Femur (tissue), 1 donor: ENCODE measurements around the gene ZNF638.
"Not testable (repeated sequence)": the region's sequence is repeated elsewhere in the genome, so short reads cannot be mapped to it uniquely, and the experiment has no call there.

Experiments used
- DNase-seq: peaks from one replicate; pipeline ENCODE4 v3.0.0-alpha.2; 2017

Gene ZNF638

DNA sequence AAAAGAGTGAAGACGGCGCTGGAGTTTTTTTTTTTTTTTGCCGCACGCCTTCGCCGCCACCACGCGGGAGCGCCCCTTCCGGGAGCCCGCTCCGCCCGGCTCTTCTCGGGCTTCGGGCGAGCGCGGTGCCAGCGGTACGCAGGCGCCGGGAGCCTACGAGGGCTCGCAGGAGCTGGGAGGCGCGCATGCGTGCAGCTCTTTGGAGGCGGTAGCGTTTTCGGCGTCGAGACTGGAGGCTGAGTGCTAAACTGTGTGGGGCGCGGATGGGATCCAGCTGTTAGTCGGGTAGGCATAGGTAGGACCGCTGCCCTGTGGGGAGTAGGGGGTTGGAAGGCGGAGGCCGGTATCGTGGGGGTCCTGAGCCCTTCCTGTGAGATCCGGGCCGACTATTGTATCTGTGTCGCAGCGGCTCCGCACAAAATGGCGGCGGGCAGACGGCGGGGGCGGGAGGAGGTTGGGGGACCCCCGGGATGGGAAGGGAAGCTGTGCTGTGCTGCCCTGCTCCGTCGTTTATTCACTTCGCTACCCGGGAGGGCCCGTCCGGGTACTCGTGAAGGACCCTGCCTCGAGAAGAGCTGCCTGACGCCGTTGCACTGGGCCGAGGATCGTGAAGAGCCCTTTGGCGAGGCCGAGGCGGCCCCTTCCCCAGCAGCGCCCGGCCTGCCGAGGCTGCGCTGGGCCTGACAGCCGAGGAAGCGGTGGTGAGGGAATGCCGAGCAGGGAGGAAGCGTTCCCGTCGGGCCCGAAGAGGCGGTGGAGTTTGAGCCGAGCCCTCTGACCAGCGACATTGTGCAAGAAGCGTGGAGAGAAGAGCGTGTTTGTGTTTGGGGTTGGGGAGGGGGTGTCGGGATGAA lies at the start of gene ZNF638:
Gene ZNF638 (plus strand): TSS at position 202 of the 854 bp plus-strand sequence. CDS start 17,173 bp downstream, outside the sequence.
- DNase-seq, result peak; percentile 95

- no peak for DNase-seq
These were observed 49.6 kb upstream of the ZNF638 start for GRCh38 chr2:71281950-71282349.

GRCh38 chr2:71282493-71282892 lies 49.1 kb upstream of the ZNF638 start:
- no peak for DNase-seq

GRCh38 chr2:71283131-71283530 lies 48.5 kb upstream of the ZNF638 start:
- no peak for DNase-seq

GRCh38 chr2:71285706-71286105 lies 45.9 kb upstream of the ZNF638 start:
- DNase-seq, result no peak

DNA sequence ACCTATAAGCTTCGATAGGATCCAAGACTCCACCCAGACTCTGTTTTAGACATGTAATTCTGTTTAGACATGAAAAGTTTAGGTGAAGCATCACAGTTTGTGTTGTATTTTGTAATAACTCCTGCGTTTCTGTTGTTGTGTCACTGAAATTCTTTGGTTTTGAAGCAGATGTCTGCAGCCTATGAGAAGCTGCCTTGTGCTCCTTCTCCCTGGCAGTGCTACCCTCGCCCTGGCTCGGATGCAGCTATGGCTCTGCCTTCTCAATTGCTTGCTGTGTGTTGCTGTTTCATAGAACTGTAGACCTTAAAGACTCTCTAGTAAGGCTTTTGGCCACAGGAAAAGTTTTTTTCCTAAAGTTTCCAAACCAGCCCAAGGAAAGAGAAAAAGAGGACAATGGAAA lies 40.2 kb upstream of the ZNF638 start:
- no peak for DNase-seq

DNA sequence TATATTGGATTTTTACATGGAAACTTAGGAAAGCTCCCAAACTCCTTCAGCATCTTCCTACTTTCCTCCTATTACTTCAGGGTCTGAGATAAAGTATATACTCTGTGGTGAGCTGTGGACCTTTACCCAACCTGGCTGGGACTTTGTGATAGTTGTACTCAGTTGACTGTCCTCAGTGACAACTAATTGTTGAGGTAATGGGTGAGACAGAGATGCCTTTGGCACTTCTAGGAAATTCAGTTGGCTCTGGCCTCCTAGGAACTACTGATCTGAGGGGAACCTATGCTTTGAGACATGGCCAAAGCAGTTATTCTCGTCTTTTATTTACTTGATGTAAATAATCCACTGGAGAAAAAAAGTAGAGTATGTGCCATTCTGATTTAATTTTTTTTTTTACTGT lies 39.4 kb upstream of the ZNF638 start:
- no peak for DNase-seq

DNA sequence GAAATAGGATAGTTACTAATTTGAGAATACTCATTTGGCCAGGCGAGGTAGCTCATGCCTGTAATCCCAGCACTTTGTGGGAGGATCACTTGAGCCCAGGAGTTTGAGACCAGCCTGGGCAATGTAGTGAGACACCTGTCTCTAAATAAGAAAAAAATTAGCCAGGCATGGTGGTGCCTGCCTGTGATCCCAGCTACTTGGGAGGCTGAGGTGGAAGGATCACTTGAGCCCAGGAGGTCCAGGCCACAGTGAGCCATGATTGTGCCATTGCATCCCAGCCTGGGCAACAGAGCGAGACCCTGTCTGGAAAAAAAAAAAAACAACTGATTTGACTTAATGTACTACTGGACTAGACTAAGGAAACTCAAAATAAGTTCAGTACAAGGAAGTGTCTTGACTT lies 32.7 kb upstream of the ZNF638 start:
- no peak for DNase-seq

- DNase-seq, result no peak
These were observed 32.1 kb upstream of the ZNF638 start for GRCh38 chr2:71299507-71299906.

DNA sequence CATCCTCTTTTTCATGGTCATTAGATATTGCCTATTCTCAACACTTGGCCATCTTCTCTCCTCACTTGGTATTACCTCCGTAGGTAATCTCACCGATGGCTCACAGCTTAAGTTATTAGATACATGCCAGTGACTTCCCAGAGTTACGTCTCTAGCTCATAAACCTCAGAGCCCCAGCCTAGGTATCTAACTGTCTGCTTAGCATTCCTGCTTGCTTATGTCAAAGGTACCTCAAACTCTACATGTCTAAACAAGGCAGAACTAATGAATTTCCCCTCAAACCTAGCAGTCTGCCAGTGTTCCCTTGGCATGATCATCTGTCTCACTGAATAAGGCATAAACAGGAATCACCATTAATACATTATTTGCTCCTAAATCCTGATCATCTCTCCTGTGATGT lies 27.7 kb upstream of the ZNF638 start:
- no peak for DNase-seq

GRCh38 chr2:71306762-71307161 lies 24.8 kb upstream of the ZNF638 start:
- DNase-seq, result peak; percentile 31

DNA sequence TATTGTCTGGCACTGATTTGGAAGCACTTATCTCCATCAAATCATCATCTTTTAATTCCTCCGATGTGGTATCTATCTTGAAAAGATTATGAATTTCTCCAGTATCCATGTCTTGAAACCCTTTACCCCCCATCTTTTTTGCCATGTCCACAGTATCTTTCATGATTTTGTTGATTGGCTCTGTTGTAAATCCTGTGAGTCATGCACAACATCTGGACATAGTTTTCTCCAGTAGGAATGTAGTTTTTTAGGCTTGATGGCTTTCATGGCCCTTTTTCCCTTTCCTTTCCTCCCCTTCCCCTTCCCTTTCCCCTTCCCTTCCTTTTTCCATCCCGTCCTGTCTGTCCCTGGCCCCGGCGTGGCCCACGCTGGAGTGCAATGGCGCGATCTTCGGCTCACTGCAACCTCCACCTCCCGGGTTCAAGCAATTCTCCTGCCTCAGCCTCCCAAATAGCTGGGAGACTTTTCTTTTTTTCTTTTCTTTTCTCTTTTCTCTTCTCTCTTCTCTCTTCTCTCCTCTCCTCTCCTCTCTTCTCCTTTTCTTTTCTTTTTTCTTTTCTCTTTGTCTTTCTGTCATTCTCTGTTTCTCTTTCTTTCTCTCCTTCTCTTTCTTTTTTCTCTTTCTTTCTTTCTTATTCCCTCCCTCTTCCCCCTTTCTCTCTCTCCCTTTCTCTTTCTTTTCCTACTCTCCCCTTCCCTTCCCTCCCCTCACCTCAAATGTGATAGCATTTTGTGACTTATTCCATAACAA lies 18.4 kb upstream of the ZNF638 start:
- DNase-seq, result no peak

DNA sequence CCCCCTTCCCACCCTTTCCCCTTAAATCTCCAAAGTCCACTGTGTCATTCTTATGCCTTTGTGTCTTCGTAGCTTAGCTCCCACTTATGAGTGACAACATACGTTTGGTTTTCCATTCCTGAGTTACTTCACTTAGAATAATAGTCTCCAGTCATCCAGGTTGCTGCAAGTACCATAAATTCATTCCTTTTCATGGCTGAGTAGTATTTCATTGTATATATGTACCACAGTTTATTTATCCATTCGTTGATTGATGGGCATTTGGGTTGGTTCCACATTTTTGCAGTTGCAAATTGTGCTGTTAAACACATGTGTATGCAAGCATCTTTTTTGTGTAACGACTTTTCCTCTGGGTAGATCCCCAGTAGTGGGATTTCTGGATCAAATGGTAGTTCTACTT lies 14.5 kb upstream of the ZNF638 start:
- no peak for DNase-seq

DNA sequence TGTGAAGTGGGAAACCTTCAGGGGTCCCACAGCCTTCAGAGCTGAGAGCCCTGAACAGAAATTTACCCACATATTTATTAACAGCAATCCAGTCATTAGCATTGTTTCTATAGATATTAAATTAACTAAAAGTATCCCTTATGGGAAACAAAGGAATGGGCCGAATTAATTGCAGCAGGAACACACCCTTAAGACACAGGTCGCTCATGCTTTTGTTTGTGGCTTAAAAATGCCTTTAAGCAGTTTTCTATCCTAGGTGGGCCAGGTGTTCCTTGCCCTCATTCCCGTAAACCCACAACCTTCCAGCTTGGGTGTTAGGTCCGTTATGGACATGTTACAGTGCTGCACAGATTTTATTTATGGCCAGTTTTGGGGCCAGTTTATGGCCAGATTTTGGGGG lies 13.7 kb upstream of the ZNF638 start:
- not testable (repeated sequence) for DNase-seq

- DNase-seq, result no peak
These were observed 8.2 kb upstream of the ZNF638 start for GRCh38 chr2:71323386-71323785.

DNA sequence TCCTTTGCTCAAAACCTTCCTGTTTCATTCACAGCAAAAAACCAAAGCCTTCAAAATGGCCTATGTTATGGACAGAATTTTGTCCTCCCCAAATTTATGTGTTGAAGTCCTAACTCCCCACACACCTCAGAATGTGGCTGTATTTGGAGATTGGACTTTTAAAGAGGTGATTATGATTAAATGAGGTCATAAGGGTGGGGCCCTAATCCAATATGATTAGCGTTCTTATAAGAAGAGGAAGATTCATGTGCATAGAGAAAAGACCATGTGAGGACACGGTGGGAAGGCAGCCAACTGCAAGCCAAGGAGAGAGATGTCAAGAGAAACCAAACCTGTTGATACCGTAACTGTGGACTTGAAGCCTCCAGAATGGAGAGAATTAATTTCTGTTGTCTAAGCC lies 4.6 kb upstream of the ZNF638 start:
- no peak for DNase-seq

DNA sequence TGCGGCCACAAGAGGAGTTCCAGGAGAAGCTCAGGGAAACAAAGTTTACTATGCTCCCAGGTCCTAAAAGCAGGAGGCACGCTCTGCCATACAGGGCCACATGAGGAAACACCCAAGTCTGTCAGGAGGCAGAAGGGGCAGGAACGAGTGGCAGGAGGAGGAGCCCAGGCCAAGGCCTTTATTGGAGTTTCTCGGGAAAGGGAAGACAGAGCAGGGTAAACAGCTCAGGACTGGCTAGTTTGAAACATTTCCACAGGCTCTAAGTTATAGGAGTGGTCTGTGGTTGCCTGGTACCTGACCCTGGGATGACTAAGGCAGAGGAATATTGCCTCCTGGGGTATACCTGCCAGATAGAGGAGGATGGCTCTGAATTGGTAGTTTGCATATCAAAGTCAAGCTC lies 3.7 kb upstream of the ZNF638 start:
- no peak for DNase-seq

- DNase-seq, result no peak
These were observed 1.4 kb upstream of the ZNF638 start for GRCh38 chr2:71330155-71330554.

DNA sequence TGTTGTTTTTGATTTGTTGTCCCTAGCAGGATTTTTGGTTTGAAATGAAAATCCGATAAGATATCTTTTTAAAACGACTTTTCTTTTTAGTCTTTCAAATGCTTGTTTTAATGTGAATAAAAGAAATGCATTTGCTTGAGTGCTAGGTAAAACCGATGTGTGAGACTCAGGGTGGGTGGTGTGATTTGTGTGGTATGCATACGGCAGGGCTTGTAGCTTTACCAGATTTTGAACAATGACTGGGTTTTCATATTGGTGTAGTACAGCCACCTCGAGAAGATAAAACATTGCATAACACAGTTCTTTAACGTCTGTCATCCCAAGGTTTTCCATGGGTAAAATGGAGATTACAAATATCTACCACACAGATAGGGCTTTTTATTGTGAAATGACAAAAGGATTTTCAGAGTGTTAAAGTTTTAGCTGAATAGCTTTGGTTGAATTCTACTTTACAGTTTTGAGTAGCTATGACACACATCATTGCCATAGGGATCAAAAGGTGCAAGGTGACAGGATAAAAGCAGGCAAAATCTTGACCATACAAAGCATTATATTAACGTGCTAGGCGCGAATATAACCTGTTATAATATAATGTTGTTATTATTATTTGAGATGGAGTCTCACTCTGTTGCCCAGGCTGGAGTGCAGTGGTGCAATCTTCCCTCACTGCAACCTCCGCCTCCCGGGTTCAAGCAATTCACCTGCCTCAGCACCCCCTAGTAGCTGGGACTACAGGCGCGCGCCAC lies 824 bp upstream of the ZNF638 start:
- no peak for DNase-seq

DNA sequence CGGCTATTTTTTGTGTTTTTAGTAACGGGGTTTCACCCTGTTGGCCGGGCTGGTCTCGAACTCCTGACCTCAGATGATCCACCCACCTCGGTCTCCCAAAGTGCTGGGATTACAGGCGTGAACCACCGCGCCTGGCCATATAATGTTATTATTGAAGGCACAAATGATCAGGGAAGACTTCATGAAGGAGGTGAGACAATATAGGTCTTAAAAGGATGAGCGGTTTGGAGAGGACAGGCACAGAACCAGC lies 326 bp upstream of the ZNF638 start:
- DNase-seq, result not testable (repeated sequence)

DNA sequence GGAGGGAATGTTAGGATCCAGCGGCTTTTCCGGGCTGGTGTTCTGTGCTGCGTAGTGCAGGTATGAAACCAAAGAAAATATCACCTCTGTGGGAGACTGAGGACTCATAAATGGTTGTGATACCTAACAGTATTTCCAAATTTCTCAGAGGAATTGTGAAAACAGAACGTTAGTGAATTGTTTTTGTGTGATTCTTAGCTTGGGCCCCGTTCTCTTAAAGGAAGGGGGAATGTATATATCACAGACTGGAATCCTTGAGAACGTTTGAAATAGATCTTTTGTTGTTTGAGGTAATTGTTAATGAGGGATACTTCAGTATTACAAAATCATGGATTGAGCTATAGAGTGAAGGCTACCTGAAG lies 834 bp downstream of the ZNF638 start:
- DNase-seq, result no peak

DNA sequence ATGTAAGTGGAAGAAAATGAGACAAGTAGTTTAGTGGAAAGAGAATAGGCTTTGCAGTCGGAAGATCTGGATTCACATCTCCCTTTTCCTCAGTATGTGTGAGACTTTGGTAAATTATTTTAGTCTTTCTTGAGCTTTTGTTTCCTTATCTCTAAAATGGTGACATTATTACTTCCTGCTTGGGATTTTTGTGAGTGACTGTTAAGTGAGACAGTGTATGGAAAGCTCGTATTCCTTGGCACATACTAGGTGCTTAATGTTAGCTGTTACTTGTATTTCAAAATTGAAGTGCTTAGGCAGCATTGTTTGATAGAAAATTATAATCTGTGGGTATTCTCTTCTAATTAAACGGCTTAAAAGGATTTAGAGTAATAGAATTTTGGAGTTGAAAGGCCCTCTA lies 2.0 kb downstream of the ZNF638 start:
- no peak for DNase-seq

DNA sequence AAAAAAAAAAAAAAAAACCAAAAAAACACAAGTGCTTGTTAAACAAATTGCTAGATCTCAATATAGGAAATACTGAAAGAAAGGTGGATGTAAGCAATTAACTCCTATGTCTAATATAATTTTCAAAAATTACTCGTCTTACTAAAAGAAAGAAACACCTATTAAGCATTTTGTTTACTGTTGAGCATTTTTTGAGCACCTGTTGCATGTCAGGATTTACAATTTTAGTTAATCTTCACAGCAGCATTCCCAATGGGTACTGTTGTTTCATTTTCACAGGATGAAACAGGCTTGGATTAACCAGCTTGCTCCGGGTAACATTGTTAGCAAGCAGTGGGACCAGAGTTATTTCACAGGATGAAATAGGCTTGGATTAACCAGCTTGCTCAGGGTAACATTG lies 4.8 kb downstream of the ZNF638 start:
- no peak for DNase-seq

DNA sequence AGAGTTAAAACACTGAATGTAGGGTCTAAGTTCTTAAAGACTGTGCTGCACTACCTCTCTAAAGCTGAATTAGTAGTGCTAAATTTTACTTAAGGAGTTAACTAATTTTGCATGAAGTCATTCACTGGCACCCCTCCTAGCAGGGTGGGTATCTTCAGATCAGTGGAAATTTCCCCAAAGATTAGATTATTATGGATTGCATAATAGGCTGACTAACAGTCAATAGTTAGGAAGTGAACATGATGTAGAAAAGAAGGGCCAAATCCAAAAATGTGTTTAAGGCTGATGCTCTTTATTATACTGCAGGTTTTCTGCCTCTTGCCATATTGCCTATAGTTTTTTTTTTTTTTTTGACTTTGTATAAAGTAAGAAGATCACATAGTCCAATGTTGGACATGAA lies 5.2 kb downstream of the ZNF638 start:
- DNase-seq, result no peak
